ENCODE measurements around the gene HAVCR1. TPM values are rescaled to one million over a fixed set of nuclear protein-coding genes. Genes with fewer than 3 reads are reported as not detected.
"Not testable (repeated sequence)": the region's sequence is repeated elsewhere in the genome, so short reads cannot be mapped to it uniquely, and the experiment has no call there.

The HAVCR1 gene
- total RNA-seq, 2 donors from 2014 or later: 1.1 to 1.4 TPM

- H3K4me1 Mint-ChIP-seq: peaks cover 3% of the 10 kb centered on the region
- no peaks in the 10 kb centered on the region for H3K27me3 Mint-ChIP-seq
- H3K4me3 Mint-ChIP-seq: peak overlapping the region; percentile 42
- H3K36me3 Mint-ChIP-seq (ENCODE audit: low read depth): no peaks in the 10 kb centered on the region
- H3K27ac Mint-ChIP-seq: no peak overlapping the region
- DNase-seq (no peak), ATAC-seq (no peak)
- no peaks in the 10 kb centered on the region for H3K9me3 ChIP-seq (ENCODE audit: control insufficient read depth, low read length, poor library complexity, severe bottlenecking)
Measured at GRCh38 chr5:157038568-157039187, 20.2 kb downstream of the HAVCR1 start.

- not testable (repeated sequence) for H3K36me3 Mint-ChIP-seq (ENCODE audit: low read depth); H3K27me3 Mint-ChIP-seq; H3K9me3 ChIP-seq (ENCODE audit: control insufficient read depth, low read length, poor library complexity, severe bottlenecking); DNase-seq; H3K4me1 Mint-ChIP-seq; H3K4me3 Mint-ChIP-seq; H3K27ac Mint-ChIP-seq; ATAC-seq
Measured at GRCh38 chr5:157034106-157035072, 24.5 kb downstream of the HAVCR1 start.

- Mint-ChIP-seq H3K4me3 (no peak overlapping the region), H3K27ac (no peak overlapping the region), H3K36me3 (ENCODE audit: low read depth) (no peaks in the 10 kb centered on the region), H3K4me1 (no peaks in the 10 kb centered on the region), H3K27me3 (no peaks in the 10 kb centered on the region)
- H3K9me3 ChIP-seq (ENCODE audit: control insufficient read depth, low read length, poor library complexity, severe bottlenecking): no peaks in the 10 kb centered on the region
- no peak for ATAC-seq
- DNase-seq: no peak
Measured at GRCh38 chr5:157033071-157033583, 25.8 kb downstream of the HAVCR1 start.

- Mint-ChIP-seq H3K27me3 (no peaks in the 10 kb centered on the region), H3K4me1 (no peaks in the 10 kb centered on the region), H3K36me3 (ENCODE audit: low read depth) (no peaks in the 10 kb centered on the region), H3K4me3 (no peak overlapping the region), H3K27ac (no peak overlapping the region)
- DNase-seq (no peak), ATAC-seq (no peak)
- H3K9me3 ChIP-seq (ENCODE audit: control insufficient read depth, low read length, poor library complexity, severe bottlenecking): no peaks in the 10 kb centered on the region
Measured at GRCh38 chr5:157030692-157031091, 28.2 kb downstream of the HAVCR1 start.

- no peak for ATAC-seq
- no peaks in the 10 kb centered on the region for H3K9me3 ChIP-seq (ENCODE audit: control insufficient read depth, low read length, poor library complexity, severe bottlenecking)
- Mint-ChIP-seq H3K27ac (peak overlapping the region; percentile 11), H3K27me3 (no peaks in the 10 kb centered on the region), H3K36me3 (ENCODE audit: low read depth) (peaks cover 2% of the 10 kb centered on the region), H3K4me1 (peaks cover 11% of the 10 kb centered on the region), H3K4me3 (no peak overlapping the region)
- DNase-seq: no peak
Measured at GRCh38 chr5:157029457-157029856, 29.5 kb downstream of the HAVCR1 start.

GRCh38 chr5:157027663-157028062 lies 31.3 kb downstream of the HAVCR1 start:
- H3K4me3 Mint-ChIP-seq: not testable (repeated sequence)

GRCh38 chr5:157026789-157027424 lies 32.0 kb downstream of the HAVCR1 start:
- DNase-seq (no peak), ATAC-seq (no peak)
- H3K36me3 Mint-ChIP-seq (ENCODE audit: low read depth): peaks cover 4% of the 10 kb centered on the region
- no peaks in the 10 kb centered on the region for H3K27me3 Mint-ChIP-seq
- H3K9me3 ChIP-seq (ENCODE audit: control insufficient read depth, low read length, poor library complexity, severe bottlenecking): no peaks in the 10 kb centered on the region
- no peak overlapping the region for H3K4me3 Mint-ChIP-seq
- peaks cover 14% of the 10 kb centered on the region for H3K4me1 Mint-ChIP-seq
- no peak overlapping the region for H3K27ac Mint-ChIP-seq

More at GRCh38 chr5:157027663-157028062, 31.3 kb downstream of the HAVCR1 start:
- H3K27me3 Mint-ChIP-seq; H3K36me3 Mint-ChIP-seq (ENCODE audit: low read depth); H3K27ac Mint-ChIP-seq; H3K9me3 ChIP-seq (ENCODE audit: control insufficient read depth, low read length, poor library complexity, severe bottlenecking); ATAC-seq; DNase-seq: not testable (repeated sequence)
- H3K4me1 Mint-ChIP-seq: peaks cover 14% of the 10 kb centered on the region

GRCh38 chr5:157025093-157025698 lies 33.7 kb downstream of the HAVCR1 start:
- peak; percentile 69 for ATAC-seq

GRCh38 chr5:157024208-157024959 lies 34.5 kb downstream of the HAVCR1 start:
- ATAC-seq (no peak), DNase-seq (no peak)
- Mint-ChIP-seq H3K36me3 (ENCODE audit: low read depth) (peaks cover 4% of the 10 kb centered on the region), H3K27ac (peak overlapping the region; percentile 86), H3K4me1 (peaks cover 14% of the 10 kb centered on the region), H3K4me3 (no peak overlapping the region), H3K27me3 (no peaks in the 10 kb centered on the region)
- no peaks in the 10 kb centered on the region for H3K9me3 ChIP-seq (ENCODE audit: control insufficient read depth, low read length, poor library complexity, severe bottlenecking)

More at GRCh38 chr5:157025093-157025698, 33.7 kb downstream of the HAVCR1 start:
- Mint-ChIP-seq H3K4me3 (peak overlapping the region; percentile 25), H3K27me3 (no peaks in the 10 kb centered on the region), H3K36me3 (ENCODE audit: low read depth) (peaks cover 4% of the 10 kb centered on the region), H3K27ac (peak overlapping the region; percentile 86), H3K4me1 (peaks cover 14% of the 10 kb centered on the region)
- H3K9me3 ChIP-seq (ENCODE audit: control insufficient read depth, low read length, poor library complexity, severe bottlenecking): no peaks in the 10 kb centered on the region
- DNase-seq: no peak

GRCh38 chr5:157022024-157022423 lies 36.9 kb downstream of the HAVCR1 start:
- Mint-ChIP-seq H3K4me3 (no peak overlapping the region), H3K4me1 (peaks cover 14% of the 10 kb centered on the region), H3K27ac (no peak overlapping the region), H3K36me3 (ENCODE audit: low read depth) (peaks cover 4% of the 10 kb centered on the region), H3K27me3 (no peaks in the 10 kb centered on the region)
- H3K9me3 ChIP-seq (ENCODE audit: control insufficient read depth, low read length, poor library complexity, severe bottlenecking): no peaks in the 10 kb centered on the region
- DNase-seq: no peak
- no peak for ATAC-seq

GRCh38 chr5:157020511-157021222 lies 38.2 kb downstream of the HAVCR1 start:
- H3K4me3 Mint-ChIP-seq: no peak overlapping the region
- no peaks in the 10 kb centered on the region for H3K9me3 ChIP-seq (ENCODE audit: control insufficient read depth, low read length, poor library complexity, severe bottlenecking)
- no peak overlapping the region for H3K27ac Mint-ChIP-seq
- no peaks in the 10 kb centered on the region for H3K27me3 Mint-ChIP-seq
- ATAC-seq (no peak), DNase-seq (no peak)
- H3K36me3 Mint-ChIP-seq (ENCODE audit: low read depth): peaks cover 4% of the 10 kb centered on the region
- peaks cover 14% of the 10 kb centered on the region for H3K4me1 Mint-ChIP-seq

GRCh38 chr5:157020002-157020401 lies 38.9 kb downstream of the HAVCR1 start:
- peaks cover 4% of the 10 kb centered on the region for H3K36me3 Mint-ChIP-seq (ENCODE audit: low read depth)
- ATAC-seq: no peak
- H3K9me3 ChIP-seq (ENCODE audit: control insufficient read depth, low read length, poor library complexity, severe bottlenecking): no peaks in the 10 kb centered on the region
- no peaks in the 10 kb centered on the region for H3K27me3 Mint-ChIP-seq
- no peak overlapping the region for H3K27ac Mint-ChIP-seq
- peaks cover 7% of the 10 kb centered on the region for H3K4me1 Mint-ChIP-seq
- no peak for DNase-seq
- no peak overlapping the region for H3K4me3 Mint-ChIP-seq

All from T-helper 17 cell (primary cell).